ENCODE measurements around the gene EOLA1. TPM values are rescaled to one million over a fixed set of nuclear protein-coding genes. Genes with fewer than 3 reads are reported as not detected.
"Not testable (repeated sequence)": the region's sequence is repeated elsewhere in the genome, so short reads cannot be mapped to it uniquely, and the experiment has no call there.

Gene EOLA1
- total RNA-seq, 1 experiment from 2014 or later = 7.8 TPM

GRCh38 chrX:149512225-149512885 is 28.5 kb upstream of the EOLA1 start:
- in situ Hi-C loops (cut with HindIII; ENCODE audit: low sequenced_read_pairs) = no loop called here
- peak; percentile 33 for DNase-seq (ENCODE audit: low spot score)

- in situ Hi-C loops (cut with HindIII; ENCODE audit: low sequenced_read_pairs) = no loop called here
- DNase-seq (ENCODE audit: low spot score) = no peak
These were observed 26.9 kb upstream of the EOLA1 start for GRCh38 chrX:149513825-149514428.

GRCh38 chrX:149515954-149516602 is 24.7 kb upstream of the EOLA1 start:
- in situ Hi-C loops (cut with HindIII; ENCODE audit: low sequenced_read_pairs) = no loop called here
- DNase-seq (ENCODE audit: low spot score) = no peak

- in situ Hi-C loops (cut with HindIII; ENCODE audit: low sequenced_read_pairs) = no loop called here
- no peak for DNase-seq (ENCODE audit: low spot score)
These were observed 24.2 kb upstream of the EOLA1 start for GRCh38 chrX:149516604-149517003.

GRCh38 chrX:149517308-149517707 is 23.5 kb upstream of the EOLA1 start:
- in situ Hi-C loops (cut with HindIII; ENCODE audit: low sequenced_read_pairs) = no loop called here

GRCh38 chrX:149518236-149518635 is 22.6 kb upstream of the EOLA1 start:
- DNase-seq (ENCODE audit: low spot score) = no peak
- in situ Hi-C loops (cut with HindIII; ENCODE audit: low sequenced_read_pairs) = no loop called here

More at GRCh38 chrX:149517308-149517707, 23.5 kb upstream of the EOLA1 start:
- DNase-seq (ENCODE audit: low spot score) = no peak

- in situ Hi-C loops (cut with HindIII; ENCODE audit: low sequenced_read_pairs); DNase-seq (ENCODE audit: low spot score): not testable (repeated sequence)
These were observed 20.1 kb upstream of the EOLA1 start for GRCh38 chrX:149520636-149521277.

- DNase-seq (ENCODE audit: low spot score) = no peak
- in situ Hi-C loops (cut with HindIII; ENCODE audit: low sequenced_read_pairs) = no loop called here
These were observed 19.4 kb upstream of the EOLA1 start for GRCh38 chrX:149521438-149521837.

GRCh38 chrX:149522916-149523315 is 17.9 kb upstream of the EOLA1 start:
- in situ Hi-C loops (cut with HindIII; ENCODE audit: low sequenced_read_pairs) = no loop called here
- DNase-seq (ENCODE audit: low spot score) = no peak

GRCh38 chrX:149525389-149525788 is 15.4 kb upstream of the EOLA1 start:
- in situ Hi-C loops (cut with HindIII; ENCODE audit: low sequenced_read_pairs) = not testable (repeated sequence)
- peak; percentile 32 for DNase-seq (ENCODE audit: low spot score)

- in situ Hi-C loops (cut with HindIII; ENCODE audit: low sequenced_read_pairs); DNase-seq (ENCODE audit: low spot score): not testable (repeated sequence)
These were observed 14.9 kb upstream of the EOLA1 start for GRCh38 chrX:149525903-149526302.

GRCh38 chrX:149526318-149527033 is 14.3 kb upstream of the EOLA1 start:
- DNase-seq (ENCODE audit: low spot score); in situ Hi-C loops (cut with HindIII; ENCODE audit: low sequenced_read_pairs): not testable (repeated sequence)

GRCh38 chrX:149527705-149528104 is 13.1 kb upstream of the EOLA1 start:
- in situ Hi-C loops (cut with HindIII; ENCODE audit: low sequenced_read_pairs) = no loop called here
- peak; percentile 44 for DNase-seq (ENCODE audit: low spot score)

GRCh38 chrX:149528381-149528780 is 12.4 kb upstream of the EOLA1 start:
- DNase-seq (ENCODE audit: low spot score) = no peak
- in situ Hi-C loops (cut with HindIII; ENCODE audit: low sequenced_read_pairs) = no loop called here

GRCh38 chrX:149531599-149531998 is 9.2 kb upstream of the EOLA1 start:
- in situ Hi-C loops (cut with HindIII; ENCODE audit: low sequenced_read_pairs) = no loop called here

GRCh38 chrX:149532868-149533267 is 7.9 kb upstream of the EOLA1 start:
- DNase-seq (ENCODE audit: low spot score); in situ Hi-C loops (cut with HindIII; ENCODE audit: low sequenced_read_pairs): not testable (repeated sequence)

More at GRCh38 chrX:149531599-149531998, 9.2 kb upstream of the EOLA1 start:
- no peak for DNase-seq (ENCODE audit: low spot score)

- in situ Hi-C loops (cut with HindIII; ENCODE audit: low sequenced_read_pairs); DNase-seq (ENCODE audit: low spot score): not testable (repeated sequence)
These were observed 6.8 kb upstream of the EOLA1 start for GRCh38 chrX:149533999-149534398.

- DNase-seq (ENCODE audit: low spot score); in situ Hi-C loops (cut with HindIII; ENCODE audit: low sequenced_read_pairs): not testable (repeated sequence)
These were observed 5.7 kb upstream of the EOLA1 start for GRCh38 chrX:149534926-149535602.

- in situ Hi-C loops (cut with HindIII; ENCODE audit: low sequenced_read_pairs) = not testable (repeated sequence)
These were observed 3.3 kb upstream of the EOLA1 start for GRCh38 chrX:149537474-149537873.

More at GRCh38 chrX:149537474-149537873, 3.3 kb upstream of the EOLA1 start:
- DNase-seq (ENCODE audit: low spot score) = not testable (repeated sequence)

Data from G401 (cell line).